Stimulated activated CD4-positive, alpha-beta T cell treated with anti-CD3 and anti-CD28 coated beads, Interleukin-4, amount 100 ng/mL, for 1 hour (primary cell): ENCODE results near the gene C9orf152.
A peak's percentile ranks its signal among the peaks of the same experiment; 100 is the strongest.
"Not testable (repeated sequence)": the region's sequence is repeated elsewhere in the genome, so short reads cannot be mapped to it uniquely, and the experiment has no call there.

ENCODE experiments used
- DNase-seq: peaks from one replicate; pipeline ENCODE4 v3.0.0-alpha.2; 2020

The C9orf152 gene

DNA sequence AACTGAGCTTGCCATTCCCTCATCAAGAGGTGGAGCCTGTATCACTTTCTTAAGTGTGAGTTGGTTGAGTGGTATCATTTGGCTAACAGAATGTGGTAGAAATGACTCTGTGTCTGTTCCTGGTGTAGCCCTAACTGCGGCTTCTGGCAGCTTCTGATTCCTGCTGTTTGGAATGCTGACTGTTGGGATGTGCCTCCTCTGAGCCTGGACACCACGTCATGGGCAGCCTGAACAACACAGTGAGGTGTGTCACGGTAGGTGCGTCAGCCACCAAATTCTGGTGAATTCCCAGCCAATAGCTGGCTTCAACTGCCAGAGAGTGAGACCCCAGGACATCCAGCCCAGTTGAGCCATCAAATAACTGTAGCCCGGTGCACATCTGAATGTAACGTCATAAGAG lies 6.1 kb upstream of the C9orf152 start:
- no peak for DNase-seq

DNA sequence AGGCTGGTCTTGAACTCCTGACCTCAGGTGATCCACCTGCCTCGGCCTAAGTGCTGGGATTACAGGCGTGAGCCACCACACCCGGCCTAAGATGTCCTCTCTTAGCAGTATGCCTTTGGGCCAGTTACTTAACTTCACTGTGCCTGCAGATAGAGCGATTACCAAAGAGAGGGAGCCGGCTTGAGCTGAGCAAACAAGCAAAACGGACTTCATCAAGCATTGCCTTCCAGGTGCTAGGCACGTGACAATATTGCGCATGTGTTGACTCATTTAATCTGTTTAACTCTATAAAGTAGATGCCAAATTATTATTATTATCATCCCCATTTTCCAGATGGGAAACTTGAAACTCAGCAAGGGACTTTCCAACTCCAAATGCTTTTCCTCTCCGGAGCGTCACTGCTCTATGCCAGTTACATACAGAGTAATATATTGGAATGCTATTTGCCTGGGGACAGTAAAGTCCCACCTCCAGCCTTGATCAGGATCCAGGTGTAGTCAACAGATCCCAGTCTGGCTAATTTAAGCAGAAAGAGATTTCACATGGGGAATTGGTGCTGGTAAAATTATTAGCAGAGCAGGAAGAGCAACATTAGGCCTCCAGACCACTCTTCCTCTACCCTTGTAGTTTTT lies 5.6 kb upstream of the C9orf152 start:
- no peak for DNase-seq

DNA sequence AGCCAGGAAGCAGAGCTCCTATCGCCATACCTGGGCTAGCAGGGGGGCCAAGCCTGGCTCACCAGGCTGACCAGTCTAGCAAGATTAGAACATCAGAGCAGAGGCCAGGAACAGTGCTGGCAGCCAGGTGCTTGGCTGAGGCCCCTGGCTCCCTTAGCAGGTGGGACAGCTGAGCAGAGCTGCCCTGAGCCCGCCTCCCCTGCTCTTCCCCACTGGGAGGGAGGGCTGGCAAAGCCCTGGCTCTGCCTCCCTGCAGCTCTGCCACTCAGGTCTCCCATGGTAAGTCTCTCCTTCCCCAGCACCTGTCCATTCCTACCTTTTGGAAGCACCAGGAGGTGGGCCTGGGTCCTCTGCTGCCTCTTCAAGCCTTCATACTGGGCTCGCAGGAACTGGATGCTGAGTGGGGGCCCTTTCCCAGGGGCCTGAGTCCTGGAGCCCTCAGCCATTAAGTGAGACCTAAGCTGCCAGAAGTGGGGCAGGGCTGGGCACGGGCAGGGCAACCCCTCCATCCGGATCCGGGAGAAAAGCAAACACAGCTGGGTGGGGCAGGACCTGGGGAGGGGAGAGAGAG lies 803 bp downstream of the C9orf152 start:
- DNase-seq = no peak

DNA sequence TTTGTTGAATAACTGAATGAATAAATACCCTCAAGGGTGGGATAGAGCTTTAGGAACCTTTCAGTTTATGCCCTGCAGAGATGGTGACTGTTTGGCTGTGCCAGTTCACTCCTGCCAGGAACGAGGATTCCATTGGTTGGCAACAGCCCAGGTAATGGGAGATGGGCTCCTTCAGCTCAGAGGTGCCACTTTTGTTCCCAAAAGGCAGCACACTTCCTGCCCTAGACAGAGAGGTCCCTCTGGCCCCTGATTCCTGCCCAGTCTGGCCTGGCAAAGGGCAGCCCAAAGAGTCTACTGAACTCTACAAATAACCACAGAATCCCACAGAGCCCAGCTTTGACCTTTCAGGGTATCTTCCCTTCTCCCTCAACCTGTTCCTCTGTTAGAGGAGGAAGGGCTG lies 1.6 kb downstream of the C9orf152 start:
- no peak for DNase-seq

DNA sequence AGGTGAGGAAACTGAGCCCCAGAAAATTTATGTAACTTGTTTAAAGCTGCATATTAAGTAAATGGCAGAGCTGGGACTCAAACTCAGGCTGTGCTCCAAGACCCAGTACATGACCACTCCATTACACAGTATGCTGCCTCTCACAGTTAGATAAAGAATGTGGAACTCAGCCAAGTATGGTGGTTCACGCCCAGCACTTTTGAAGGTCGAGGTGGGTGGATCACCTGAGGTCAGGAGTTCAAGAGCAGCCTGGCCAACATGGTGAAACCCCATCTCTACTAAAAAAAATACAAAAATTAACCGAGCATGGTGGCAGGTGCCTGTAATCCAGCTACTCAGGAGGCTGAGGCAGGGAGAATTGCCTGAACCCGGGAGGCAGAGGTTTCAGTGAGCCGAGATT lies 2.3 kb downstream of the C9orf152 start:
- DNase-seq = not testable (repeated sequence)

DNA sequence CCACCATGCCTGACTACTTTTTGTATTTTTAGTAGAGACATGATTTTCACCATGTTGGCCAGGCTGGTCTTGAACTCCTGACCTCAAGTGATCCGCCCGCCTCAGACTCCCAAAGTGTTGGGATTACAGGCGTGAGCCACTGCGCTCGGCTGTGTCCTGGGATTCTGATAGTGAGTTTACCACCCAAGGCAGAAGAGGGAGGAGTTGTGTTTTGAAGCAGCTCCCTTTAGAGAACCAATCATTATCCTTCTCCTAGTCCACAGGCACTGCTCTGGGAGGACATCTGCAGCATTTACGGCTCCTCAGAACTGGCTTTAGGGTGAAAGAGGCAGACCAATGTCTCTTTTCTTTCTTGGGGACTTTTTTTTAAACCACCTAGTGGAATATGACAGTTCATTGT lies 5.7 kb downstream of the C9orf152 start:
- no peak for DNase-seq

DNA sequence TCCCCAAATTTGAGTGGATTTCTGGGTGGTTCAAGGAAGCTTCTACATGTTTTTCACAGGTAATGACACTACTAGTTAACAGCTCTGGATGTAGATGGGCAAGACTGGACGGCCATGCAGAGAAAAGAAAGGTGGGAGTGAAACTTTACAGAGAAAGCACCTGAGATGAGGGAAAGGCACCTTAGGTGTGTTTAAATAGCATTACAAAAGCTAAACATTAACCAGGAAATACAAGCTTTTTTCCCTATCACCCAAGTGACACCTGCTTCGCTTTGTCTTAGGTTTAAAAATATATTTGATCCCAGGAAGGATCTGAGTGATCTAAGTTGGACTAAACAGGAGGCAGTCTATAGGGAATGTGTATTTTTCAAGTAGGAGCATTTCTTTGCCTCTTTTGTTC lies 8.3 kb downstream of the C9orf152 start:
- no peak for DNase-seq

DNA sequence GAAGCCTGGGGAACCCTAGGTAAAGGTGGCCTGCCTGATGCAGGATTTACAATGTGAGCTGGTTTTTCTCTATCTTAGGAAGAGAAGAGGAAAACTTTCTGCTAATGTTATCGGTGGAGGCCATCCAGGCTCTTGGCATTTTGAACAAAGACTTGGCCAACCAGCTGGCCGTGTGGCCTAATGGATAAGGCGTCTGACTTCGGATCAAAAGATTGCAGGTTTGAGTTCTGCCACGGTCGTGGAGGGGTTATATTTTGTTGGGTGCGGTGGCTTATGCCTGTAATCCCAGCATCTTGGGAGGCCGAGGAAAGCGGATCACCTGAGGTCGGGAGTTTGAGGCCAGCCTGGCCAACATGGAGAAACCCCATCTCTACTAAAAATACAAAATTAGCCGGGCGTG lies 9.6 kb downstream of the C9orf152 start:
- no peak for DNase-seq

DNA sequence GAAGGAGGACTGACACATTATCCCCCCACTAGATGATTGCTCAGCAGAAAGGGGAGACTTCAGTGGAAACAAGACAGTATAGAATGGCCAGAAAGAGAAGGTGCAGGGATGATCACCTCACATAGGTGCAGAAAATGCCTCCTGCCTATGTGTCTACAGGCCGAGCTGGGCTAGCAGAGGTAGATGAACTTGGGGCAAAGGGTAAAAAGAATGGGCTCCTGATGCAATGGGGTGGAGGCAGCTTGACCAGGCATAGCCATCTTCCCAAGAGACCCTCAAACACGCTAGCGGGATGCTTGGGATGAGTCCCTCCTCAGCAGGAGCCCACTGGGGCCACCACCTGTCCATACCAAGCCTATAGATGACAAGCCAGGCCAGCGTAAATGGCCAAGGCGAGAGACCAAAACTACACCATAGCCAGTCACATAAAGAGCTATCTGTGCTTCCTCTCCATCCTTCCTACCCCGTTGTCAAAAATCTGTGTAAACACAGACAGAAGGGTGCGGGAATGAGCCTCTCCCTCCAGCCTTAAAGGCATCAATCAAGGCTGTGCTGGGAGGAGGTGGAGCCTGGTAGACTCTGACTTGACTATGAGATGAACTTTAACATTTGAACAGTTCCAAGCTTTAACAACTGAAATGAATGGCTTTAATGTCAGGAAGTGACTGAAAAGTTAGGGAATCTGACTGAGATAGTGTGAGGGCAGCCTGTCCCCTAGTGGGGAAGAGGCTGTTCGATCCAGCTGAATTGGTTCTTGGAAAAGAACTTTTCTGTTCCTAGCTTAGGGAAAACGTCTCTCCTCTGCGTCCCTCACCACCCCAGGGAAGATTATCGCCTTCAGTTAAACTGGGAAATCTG lies 10.4 kb downstream of the C9orf152 start:
- DNase-seq = no peak

DNA sequence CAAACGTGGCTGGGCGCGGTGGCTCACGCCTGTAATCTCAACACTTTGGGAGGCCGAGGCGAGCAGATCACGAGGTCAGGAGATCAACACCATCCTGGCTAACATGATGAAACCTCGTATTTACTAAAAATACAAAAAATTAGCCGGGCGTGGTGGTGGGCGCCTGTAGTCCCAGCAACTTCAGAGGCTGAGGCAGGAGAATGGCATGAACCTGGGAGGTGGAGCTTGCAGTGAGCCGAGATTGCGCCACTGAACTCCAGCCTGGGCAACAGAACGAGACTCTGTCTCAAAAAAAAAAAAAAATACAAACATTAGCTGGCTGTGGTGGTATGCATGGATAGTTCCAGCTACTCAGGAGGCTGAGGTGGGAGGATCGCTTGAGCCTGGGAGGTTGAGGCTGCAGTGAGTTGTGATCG lies 11.9 kb downstream of the C9orf152 start:
- not testable (repeated sequence) for DNase-seq

DNA sequence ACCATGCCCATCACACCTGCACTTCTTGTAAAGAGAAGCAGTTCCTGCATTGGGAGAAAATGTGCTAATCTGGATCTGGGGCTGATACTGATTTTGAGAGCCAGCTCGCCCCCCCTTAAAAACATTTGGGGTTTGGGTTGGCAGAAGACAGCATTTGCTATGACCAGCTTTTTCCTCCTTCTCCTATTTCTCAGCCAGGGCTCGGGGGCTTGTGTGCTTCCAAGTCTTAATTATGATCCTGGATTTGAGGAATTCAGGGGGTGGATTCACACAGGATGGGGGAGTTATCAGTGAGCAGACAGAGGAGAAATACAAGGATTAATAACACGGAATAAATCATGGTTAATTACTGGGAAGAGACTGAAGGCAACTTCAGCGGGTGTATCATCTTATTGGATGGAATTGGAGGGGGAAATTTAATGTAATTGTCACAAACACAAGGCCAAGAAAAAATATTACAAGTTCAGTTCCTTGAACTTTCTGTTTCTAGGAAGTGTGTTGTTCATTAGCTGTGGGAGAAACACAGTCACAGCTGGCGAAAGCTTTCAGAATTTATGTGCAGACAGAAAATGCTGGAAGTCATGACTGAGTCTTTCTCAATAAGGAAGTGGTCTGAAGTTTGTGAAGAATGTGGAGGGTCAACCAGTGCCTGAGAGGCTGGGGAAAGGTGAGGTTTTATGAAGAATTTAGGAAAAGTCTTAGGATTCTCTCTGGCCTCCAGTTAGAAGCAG lies 15.3 kb downstream of the C9orf152 start:
- no peak for DNase-seq

DNA sequence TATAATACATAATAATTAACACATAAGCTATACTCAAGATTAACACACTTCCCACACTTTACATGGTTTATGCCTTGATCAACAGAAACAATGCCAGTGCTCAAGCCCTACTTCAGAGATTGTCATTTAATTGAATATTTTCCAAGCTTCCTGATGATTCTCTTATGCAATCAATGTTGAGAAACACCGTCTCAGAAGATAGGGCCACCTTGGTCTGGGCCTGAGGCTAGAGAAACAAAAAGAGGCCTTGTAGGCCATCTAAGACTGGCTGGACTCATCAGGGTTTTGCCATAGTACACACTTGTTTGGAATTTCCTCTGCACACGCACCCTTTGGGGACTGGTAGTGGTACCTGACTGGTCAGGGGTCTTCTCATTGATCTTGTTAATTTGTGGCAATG lies 16.3 kb downstream of the C9orf152 start:
- DNase-seq = no peak

DNA sequence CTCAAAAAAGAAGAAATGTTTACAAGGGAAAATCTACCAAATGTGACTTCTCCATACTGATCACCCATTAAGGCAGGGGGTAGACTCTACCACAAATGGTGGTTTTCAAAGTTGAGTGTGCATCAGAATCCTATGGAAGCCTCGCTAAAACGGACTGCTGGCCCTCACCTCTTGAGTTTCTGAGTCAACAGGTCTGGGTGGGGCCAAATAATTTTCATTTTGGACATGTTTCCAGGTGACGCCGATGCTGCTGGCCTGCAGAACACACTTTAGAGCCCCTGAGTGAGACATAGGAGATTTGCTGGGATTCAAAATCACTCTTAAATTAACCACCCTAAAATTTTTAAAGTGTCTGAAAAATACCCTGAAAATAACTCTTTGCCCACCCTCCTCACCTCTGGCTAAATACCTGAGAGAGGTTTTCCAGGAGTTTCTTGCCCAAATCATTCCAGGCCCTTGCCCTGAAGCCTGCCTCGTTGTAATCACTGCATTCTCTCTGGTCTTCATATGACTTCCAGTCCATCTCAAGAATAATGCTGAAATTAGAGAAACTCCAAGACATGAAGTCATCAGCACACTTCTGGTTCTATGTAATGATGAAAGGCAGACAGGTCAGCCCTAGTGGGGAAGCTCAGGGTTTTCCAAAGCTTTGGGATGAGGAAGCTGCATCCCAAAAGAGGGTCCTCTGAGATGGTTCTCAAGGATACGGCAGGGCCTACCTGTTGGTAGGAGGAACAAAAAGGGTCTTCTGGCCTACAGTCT lies 18.2 kb downstream of the C9orf152 start:
- DNase-seq = no peak

DNA sequence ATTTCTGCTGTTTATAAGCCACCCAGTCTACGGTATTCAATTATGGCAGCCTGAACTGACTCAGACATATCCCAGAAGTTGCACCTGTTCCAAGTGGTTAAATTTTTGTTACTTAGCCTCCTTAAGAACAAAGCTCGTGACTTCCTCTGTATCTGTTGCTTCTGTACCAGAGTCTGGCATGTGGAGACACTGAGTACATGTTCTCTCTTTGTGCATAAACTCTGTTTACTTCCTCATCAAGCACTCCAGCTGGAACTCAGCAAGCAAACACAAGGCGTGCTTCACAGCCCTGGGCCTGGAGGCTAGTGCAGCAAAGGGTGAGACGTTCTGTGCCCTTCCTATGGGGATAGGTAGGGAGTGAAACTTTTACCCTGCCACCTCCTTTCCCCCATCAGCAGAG lies 19.0 kb downstream of the C9orf152 start:
- no peak for DNase-seq

DNA sequence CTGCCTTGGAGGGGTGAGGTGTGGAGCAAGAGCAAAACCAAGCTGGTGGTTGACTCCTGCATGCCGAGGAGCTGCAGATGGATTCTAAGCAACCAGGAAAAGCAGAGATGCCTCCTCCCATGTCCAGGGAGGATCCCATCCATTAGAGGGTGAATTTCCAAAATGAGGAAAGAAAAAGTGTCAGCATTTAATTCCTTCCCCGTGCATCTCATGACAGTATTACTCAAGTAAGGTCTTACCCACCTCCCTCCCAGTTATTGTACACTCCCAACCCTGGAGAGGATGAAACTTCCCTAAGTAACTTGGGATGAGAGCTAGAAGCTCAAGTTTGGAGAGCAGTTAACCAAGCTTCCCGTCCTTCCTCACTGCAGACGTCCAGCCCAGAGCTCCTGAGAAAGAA lies 19.9 kb downstream of the C9orf152 start:
- no peak for DNase-seq

DNA sequence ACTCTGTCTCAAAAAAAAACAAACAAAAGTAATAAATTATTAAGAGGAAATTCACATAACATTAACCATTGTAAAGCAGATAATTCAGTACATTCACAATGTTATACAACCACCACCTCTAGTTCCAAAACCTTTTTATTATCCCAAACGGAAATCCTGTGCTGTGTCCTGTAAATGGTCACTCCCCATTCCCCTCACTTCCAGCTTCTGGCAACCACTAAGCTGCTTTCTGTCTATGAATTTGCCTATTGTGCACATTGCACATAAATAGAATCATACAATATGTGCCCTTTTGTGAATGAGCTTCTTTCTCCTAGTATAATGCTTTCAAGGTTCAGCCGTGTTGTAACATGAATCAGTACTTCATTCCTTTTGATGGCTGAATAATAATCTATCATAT lies 20.8 kb downstream of the C9orf152 start:
- DNase-seq = no peak

DNA sequence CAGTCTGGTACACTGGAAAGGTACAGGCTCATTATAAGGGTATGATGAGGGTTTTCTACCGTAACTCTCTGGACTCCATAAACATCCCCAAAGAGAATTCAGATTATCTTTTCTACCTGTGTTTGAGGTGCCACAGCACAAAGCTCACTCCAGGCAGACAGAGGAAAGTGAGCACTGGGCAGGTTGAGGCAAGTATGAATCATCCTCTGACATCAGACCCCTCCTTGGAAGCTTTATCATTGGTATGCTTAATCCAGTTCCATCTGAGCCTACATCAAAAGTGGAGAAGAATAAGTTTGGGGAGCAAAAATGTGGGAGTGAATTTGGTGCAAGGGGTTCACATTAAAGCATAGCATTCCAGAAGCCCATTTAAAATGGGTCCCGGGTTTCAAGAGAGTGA lies 21.7 kb downstream of the C9orf152 start:
- no peak for DNase-seq

DNA sequence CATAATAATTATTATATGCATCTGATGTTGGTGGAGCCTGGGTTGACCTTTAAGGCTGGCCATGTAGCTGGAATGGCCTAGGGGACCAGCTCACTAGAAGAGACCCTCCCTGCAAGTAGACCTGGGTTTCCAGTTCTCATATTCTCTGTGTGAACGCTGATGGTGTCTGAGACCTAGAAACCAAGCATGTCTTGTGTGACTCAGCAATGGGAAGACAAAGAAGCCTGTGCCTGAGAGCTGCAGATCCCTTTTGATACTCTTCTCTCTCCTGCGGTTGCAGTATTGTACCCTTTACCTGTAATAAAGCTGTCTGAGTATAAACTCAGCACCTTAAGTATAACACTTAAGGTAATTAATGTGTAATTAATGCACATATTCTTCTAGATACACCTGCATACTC lies 22.2 kb downstream of the C9orf152 start:
- no peak for DNase-seq

DNA sequence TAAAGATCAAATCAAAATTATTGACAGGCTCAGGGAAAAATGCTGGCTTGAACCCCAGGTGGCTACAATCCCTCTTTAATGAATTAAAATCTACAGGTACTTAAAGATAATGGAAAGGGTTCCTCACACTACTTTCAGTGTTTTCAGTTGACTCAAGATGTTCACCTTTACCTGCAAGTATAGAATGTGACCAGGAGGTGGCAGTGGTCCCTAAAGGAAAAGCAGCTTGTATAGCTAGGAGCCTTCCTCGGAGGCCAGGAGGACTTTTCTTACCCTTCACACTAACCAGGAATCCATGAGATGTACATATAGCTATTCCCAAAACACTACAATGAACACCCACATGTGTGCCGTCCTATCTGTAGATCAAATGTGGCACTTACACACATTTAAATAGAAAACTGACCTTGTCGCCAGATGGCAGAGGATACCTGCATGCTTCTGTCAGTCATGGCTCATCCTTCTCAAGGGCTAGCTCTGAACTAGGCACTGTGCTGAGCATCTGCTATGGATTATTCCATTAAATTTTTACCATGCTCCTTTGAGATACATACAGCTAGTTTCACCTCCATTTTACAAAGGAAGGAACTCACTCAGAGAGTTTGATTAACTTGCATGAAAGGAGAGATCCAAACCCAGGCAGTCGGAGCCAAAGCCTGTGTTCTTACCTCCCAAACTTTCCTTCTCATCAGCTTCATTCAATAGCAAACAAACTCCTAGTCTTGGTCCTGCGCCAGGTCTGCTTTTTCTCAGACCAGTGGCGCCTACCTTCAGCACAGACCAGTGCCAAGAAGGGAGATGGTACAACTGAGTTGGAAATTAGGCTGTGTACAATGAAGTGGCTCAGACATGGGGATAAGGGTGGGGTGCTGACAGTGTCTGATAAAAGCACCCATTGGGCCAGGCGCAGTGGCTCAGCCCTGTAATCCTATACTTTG lies 24.5 kb downstream of the C9orf152 start:
- DNase-seq = peak; percentile 31

DNA sequence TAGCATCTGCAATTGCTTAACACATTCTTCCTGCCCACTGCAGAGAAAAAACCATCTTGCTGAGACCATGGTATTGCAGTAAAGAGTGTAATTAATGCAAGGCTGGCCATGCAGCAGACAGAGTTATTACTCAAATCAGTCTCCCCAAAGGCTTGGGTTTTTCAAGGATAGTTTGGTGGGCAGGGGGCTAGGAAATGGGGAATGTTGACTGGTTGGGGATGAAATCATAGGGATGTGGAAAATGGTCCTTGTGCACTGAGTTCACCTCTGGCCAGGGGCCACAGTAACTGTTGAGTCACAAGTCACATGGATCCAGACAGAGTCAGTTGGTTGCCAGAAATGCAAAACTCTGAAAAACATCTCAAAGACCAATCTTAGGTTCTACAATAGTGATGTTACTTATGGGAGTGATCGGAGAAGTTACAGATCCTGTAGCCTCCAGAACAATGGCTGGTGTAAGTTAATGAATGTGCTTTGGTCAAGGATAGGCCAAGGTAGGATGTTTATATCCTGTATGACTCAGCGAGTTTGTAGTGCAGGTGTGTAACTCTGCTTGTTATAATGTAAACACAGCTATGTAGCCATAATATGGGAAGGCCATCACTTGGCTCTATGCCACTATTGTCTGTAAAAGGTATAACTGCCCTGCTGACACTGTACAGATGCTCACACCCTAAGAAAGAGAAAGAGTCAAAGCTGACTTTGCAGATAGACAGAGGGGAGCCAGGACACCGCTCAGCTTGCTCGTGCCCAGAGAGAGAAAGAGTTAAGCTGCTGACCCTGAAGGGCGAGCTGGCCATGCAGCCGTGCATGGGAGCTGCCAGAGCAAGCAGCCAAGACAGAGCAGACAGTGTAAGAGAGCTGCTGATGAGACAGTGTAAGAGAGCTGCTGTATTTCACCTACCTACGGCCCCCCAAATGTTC lies 27.2 kb downstream of the C9orf152 start:
- no peak for DNase-seq

DNA sequence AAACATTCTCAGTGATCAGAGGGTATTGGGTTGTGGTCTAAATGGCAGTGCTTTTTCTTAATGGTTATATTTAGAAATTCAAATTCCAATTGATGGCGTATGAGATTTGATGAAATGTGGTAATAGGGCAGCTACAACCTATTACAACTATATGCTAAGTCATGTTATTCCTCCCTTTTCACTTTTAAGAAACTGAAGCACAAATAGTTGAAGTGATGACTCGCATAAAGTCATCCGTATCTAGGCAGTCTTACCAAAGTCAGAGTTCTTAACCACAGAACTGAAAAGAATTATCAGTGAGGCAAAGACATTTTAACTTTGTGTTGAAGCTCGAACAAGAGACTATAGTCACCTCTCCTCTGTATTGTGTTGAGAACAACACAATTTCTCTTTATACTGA lies 28.2 kb downstream of the C9orf152 start:
- no peak for DNase-seq
